Naive B cell (primary cell): Measurements from ENCODE around the gene STXBP4. TPM values are rescaled to one million over a fixed set of nuclear protein-coding genes. Genes with fewer than 3 reads are reported as not detected.

Experiments used
- ATAC-seq, 2 donors: fragments of 150-1000 bp; cut with Tn5 transposase; 2 replicates each; pipeline ENCODE4 v1.10.0; 2021; ENCODE audit warnings: low read depth in 2 of 2, mild to moderate bottlenecking in 2 of 2, moderate library complexity in 2 of 2
- DNase-seq: peaks from one replicate; pipeline ENCODE4 v3.0.0; 2022
- H3K27ac Mint-ChIP-seq, 6 donors: one replicate each; pipeline ENCODE4 v1.8.0; 2020 to 2022; ENCODE audit warnings: mild to moderate bottlenecking in 6 of 6, mixed read lengths in 6 of 6, moderate library complexity in 5 of 6, inconsistent platforms in 2 of 6
- H3K27me3 Mint-ChIP-seq, 3 donors: one replicate each; pipeline ENCODE4 v1.8.0; 2021 to 2022; ENCODE audit warnings: mixed read lengths in 3 of 3, mild to moderate bottlenecking in 1 of 3
- H3K36me3 Mint-ChIP-seq, 2 donors: one replicate each; pipeline ENCODE4 v1.8.0; 2020 to 2022; ENCODE audit warnings: mixed read lengths in 2 of 2, inconsistent platforms in 1 of 2, mild to moderate bottlenecking in 1 of 2
- H3K4me1 Mint-ChIP-seq, 3 donors: one replicate each; pipeline ENCODE4 v1.8.0; 2020 to 2022; ENCODE audit warnings: mixed read lengths in 3 of 3, inconsistent platforms in 1 of 3, mild to moderate bottlenecking in 1 of 3, moderate library complexity in 1 of 3
- H3K4me3 Mint-ChIP-seq, 8 donors: one replicate each; pipeline ENCODE4 v1.8.0; 2020 to 2022; ENCODE audit warnings: mild to moderate bottlenecking in 8 of 8, mixed read lengths in 8 of 8, moderate library complexity in 8 of 8, inconsistent platforms in 2 of 8
- H3K9me3 Mint-ChIP-seq, 7 donors: one replicate each; pipeline ENCODE4 v1.8.0; 2020 to 2022; ENCODE audit warnings: mixed read lengths in 7 of 7, mild to moderate bottlenecking in 5 of 7, inconsistent platforms in 2 of 7, moderate library complexity in 1 of 7
- polyA plus RNA-seq, 6 donors: library from polyadenylated mRNA; unstranded; fragments of 300-500 nt; fragmentation: Illumina TruSeq; gene quantifications; one replicate each; pipeline ENCODE4 v1.2.3, GENCODE V29; 2021; ENCODE audit warnings: low read depth in 6 of 6

The STXBP4 gene
- polyA plus RNA-seq, 6 donors from 2014 or later = 3.5 to 11.5 (median 5.7) TPM

DNA sequence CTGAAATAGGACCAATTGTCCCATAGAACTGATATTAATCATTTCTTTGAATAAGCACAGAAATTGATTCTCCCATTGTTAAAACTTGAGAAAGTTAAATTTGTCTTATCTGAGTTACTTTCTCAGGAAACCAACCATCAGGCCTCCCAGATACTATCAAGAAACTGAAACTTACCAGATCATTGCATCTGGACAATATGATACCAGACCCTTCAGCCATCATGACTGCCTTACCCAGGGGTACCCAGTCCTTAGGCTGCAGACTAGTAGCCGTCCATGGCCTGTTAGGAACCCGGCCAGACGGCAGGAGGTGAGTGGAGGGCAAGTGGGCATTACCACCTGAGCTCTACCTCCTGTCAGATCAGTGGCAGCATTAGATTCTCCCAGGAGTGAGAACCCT is 7.8 kb downstream of the STXBP4 start:
- ATAC-seq (no peak), DNase-seq (no peak)
- H3K36me3 Mint-ChIP-seq = no peaks in the 10 kb centered on the region
- no peaks in the 10 kb centered on the region for H3K4me1 Mint-ChIP-seq
- H3K27me3 Mint-ChIP-seq = no peaks in the 10 kb centered on the region
- H3K4me3 Mint-ChIP-seq = no peak overlapping the region
- H3K9me3 Mint-ChIP-seq = peaks cover 0 to 15% (median 2%) of the 10 kb centered on the region in 7 donors
- no peak overlapping the region for H3K27ac Mint-ChIP-seq

DNA sequence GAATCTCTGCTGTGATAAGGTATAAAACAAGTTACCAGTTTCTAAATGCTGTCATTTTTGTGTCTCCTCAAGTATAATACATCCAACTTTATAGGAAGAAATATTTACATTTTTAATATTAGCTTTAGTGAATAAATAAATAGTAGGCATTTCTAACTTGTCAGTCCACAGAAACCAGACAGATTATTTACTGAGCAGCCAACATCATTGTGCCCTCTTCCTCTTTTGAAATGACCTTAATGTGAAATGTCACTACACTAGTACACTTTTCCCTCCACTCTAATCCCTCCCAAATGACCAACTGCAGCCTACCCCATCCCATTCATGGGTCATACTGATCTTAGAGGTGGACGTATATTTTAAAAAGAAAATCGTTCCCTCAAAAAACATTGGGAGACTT is 9.2 kb downstream of the STXBP4 start:
- Mint-ChIP-seq H3K27me3 (no peaks in the 10 kb centered on the region), H3K27ac (no peak overlapping the region), H3K4me1 (no peaks in the 10 kb centered on the region), H3K4me3 (no peak overlapping the region), H3K9me3 (peaks cover 0 to 18% (median 2%) of the 10 kb centered on the region in 7 donors), H3K36me3 (no peaks in the 10 kb centered on the region)
- no peak for ATAC-seq
- no peak for DNase-seq

DNA sequence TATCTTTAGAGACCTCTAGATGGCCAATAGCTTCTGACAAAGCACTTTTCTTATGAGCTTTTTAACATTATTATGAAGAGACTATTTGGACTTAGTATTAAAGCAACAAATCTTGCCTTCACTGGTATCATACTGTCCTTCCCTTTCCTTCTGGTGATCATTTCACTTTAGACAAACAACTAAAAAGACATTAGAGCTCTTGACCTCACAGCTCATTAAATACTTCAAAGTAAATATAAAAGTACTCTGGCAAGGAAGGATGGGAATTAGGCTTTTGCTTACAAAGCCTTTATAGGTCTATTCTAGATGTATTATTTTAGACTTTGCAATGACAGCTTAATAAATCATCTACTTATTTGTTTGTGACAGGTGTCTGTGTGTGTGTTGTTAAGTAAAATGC is 11.1 kb downstream of the STXBP4 start:
- Mint-ChIP-seq H3K27me3 (no peaks in the 10 kb centered on the region), H3K4me3 (no peak overlapping the region), H3K27ac (no peak overlapping the region), H3K9me3 (peaks cover 0 to 18% (median 2%) of the 10 kb centered on the region in 7 donors), H3K36me3 (no peaks in the 10 kb centered on the region), H3K4me1 (no peaks in the 10 kb centered on the region)
- ATAC-seq = no peak
- DNase-seq = no peak

DNA sequence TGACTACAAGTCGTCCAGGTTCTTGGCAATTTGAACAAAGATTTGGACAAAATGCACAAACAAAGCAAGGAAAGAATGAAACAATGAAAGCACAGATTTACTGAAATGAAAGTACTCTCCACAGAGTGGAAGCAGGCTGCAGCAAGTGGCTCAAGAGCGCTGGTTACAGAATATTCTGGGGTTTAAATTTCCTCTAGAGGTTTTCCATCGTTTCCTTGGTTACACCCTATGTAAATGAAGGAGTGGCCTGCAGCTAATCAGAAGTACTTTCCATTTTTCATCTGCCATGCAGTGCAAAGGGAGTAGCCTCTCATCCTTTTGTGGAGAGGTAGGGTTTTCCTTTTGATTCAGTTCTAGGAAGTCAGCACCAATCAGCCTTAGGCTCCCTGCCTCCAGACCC is 11.8 kb downstream of the STXBP4 start:
- Mint-ChIP-seq H3K4me3 (no peak overlapping the region), H3K4me1 (no peaks in the 10 kb centered on the region), H3K9me3 (peaks cover 0 to 18% (median 2%) of the 10 kb centered on the region in 7 donors), H3K36me3 (no peaks in the 10 kb centered on the region), H3K27ac (no peak overlapping the region), H3K27me3 (no peaks in the 10 kb centered on the region)
- DNase-seq (no peak), ATAC-seq (no peak)

DNA sequence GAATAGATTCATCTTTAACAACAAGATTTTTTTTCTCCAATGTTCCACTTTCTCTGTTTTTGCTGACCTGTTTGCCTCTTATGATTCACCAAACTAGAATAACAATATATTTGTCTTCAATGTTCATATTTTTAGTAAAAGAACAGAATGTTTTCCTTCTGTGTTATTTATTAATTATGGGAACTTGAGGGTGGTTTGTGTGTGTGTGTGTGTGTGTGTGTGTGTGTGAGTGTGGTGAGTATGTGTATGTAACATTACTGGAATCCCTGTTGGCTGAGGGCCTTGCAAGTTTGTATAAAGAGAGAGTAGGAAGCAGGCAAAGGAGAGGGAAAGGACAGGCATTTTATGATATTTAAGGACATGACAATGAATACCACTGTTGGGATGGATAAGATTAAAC is 13.8 kb downstream of the STXBP4 start:
- ATAC-seq = no peak
- Mint-ChIP-seq H3K36me3 (no peaks in the 10 kb centered on the region), H3K27ac (peak overlapping the region in 2 of 6 donors; percentile 4 to 26), H3K4me1 (no peaks in the 10 kb centered on the region), H3K27me3 (no peaks in the 10 kb centered on the region), H3K4me3 (no peak overlapping the region), H3K9me3 (peaks cover 0 to 18% (median 2%) of the 10 kb centered on the region in 7 donors)
- DNase-seq = no peak

DNA sequence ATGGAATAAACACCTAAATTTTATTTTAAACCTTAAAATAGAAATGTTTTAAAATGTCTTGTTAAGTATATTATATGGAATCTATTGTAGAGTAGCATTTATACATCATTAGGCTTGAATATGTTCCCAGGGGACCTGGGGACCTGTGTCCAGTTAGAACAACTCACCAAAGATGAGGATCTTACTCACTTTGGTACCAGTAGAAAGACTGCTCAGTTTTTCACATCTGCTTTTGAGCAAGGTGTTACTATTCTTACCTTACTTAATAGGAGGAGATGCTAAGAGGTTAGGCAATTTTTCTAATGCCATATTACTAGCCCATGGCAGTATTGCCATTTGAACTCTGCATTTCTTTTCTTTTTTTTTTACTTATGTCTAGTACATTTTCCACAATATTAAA is 14.7 kb downstream of the STXBP4 start:
- Mint-ChIP-seq H3K9me3 (peaks cover 0 to 18% (median 2%) of the 10 kb centered on the region in 7 donors), H3K4me3 (no peak overlapping the region), H3K36me3 (no peaks in the 10 kb centered on the region), H3K27me3 (no peaks in the 10 kb centered on the region), H3K4me1 (no peaks in the 10 kb centered on the region), H3K27ac (no peak overlapping the region)
- ATAC-seq = no peak
- DNase-seq = no peak

DNA sequence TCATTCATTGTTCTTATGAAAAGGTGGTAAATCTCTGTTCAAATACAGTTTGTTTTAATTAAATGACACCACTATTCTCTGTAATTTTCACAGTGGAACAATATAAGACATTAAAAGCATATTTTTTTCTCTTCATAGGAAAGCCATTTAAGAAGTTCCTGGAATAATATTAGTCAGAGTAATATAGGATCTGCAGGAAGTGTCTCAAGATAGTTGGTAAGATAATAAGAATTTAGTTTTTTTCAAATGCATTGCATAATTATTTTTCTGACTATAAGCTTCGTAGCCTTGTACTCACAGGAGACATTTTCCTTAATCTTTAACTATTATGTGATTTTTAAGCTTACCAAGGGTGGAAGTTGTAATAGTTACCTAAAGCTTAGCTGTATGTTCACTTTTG is 16.9 kb downstream of the STXBP4 start:
- no peaks in the 10 kb centered on the region for H3K27me3 Mint-ChIP-seq
- peaks cover 0 to 11% (median 2%) of the 10 kb centered on the region in 7 donors for H3K9me3 Mint-ChIP-seq
- no peaks in the 10 kb centered on the region for H3K4me1 Mint-ChIP-seq
- no peak overlapping the region for H3K4me3 Mint-ChIP-seq
- no peaks in the 10 kb centered on the region for H3K36me3 Mint-ChIP-seq
- DNase-seq = no peak
- no peak for ATAC-seq
- H3K27ac Mint-ChIP-seq = no peak overlapping the region

DNA sequence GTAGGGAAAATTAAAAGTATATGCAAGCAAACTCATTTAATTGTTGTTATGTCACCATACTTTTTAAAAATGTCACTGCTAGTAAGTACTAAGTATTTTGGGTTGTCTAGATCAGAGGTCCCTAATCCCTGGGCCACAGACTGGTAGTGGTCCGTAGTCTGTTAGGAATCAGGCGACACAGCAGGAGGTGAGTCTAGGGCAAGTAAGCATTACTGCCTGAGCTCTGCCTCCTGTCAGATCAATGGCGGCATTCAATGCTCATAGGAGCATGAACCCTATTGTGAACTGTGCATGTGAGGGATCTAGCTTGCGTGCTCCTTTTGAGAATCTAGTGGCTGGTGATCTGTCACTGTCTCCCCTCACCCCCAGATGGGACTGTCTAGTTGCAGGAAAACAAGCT is 21.6 kb downstream of the STXBP4 start:
- ATAC-seq = no peak
- Mint-ChIP-seq H3K36me3 (no peaks in the 10 kb centered on the region), H3K4me1 (no peaks in the 10 kb centered on the region), H3K9me3 (no peaks in the 10 kb centered on the region), H3K27me3 (no peaks in the 10 kb centered on the region), H3K4me3 (no peak overlapping the region), H3K27ac (no peak overlapping the region)
- no peak for DNase-seq

DNA sequence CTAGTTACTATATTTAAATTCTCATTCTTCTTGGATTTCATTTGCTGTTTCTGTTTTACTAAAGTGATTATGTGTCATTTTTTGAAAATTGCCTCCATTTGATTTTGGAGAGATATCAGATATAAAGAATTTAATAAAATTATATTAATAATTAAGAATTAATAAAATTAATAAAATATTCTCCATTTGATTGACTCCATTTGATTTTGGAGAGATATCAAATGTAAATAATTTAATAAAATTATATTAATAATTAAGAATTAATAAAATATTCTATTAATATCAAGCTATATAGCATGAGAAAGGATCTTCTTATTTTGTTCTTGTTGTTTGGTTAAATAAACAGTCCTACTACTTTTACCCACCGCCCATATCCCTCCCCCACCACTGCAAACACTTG is 23.0 kb downstream of the STXBP4 start:
- ATAC-seq (no peak), DNase-seq (no peak)
- no peak overlapping the region for H3K4me3 Mint-ChIP-seq
- H3K27me3 Mint-ChIP-seq = no peaks in the 10 kb centered on the region
- H3K27ac Mint-ChIP-seq = no peak overlapping the region
- H3K4me1 Mint-ChIP-seq = no peaks in the 10 kb centered on the region
- H3K9me3 Mint-ChIP-seq = no peaks in the 10 kb centered on the region
- no peaks in the 10 kb centered on the region for H3K36me3 Mint-ChIP-seq

DNA sequence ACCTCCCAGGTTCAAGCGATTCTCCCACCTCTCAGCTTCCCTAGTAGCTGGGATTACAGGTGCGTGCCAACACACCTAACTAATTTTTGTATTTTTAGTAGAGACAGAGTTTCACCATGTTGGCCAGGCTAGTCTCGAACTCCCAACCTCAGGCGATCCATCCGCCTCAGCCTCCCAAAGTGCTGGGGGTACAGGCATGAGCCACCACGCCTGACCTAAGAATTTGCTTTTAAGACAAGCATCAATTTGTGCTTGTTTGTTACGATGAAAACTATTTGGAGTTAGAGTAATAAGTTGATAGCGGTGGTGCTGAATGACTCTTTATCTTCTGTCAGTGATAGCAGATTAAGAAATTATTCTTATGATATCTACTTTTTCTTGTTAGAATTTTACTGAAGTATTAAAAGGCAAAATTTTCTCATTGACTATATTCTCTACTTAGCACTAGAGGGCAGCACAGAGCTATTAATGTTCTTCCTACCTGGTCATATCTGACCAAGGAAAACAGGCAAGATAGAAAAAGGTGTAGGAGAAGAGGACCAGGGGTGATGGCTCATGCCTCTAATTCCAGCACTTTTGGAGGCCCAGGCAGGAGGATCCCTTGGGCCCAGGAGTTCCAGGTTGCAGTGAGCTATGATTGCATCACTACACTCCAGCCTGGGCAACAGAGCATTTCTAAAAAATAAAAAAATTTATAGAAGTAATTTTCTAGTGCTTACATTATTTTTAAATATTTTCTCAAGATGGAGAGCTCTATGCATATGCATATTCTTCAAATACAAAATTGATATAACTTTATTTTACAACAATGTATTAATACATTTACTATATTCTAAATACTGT is 24.5 kb downstream of the STXBP4 start:
- no peak overlapping the region for H3K4me3 Mint-ChIP-seq
- DNase-seq (peak; percentile 43), ATAC-seq (peak; percentile 38 to 49)
- H3K4me1 Mint-ChIP-seq = no peaks in the 10 kb centered on the region
- no peak overlapping the region for H3K27ac Mint-ChIP-seq
- H3K27me3 Mint-ChIP-seq = no peaks in the 10 kb centered on the region
- H3K36me3 Mint-ChIP-seq = no peaks in the 10 kb centered on the region
- no peaks in the 10 kb centered on the region for H3K9me3 Mint-ChIP-seq

DNA sequence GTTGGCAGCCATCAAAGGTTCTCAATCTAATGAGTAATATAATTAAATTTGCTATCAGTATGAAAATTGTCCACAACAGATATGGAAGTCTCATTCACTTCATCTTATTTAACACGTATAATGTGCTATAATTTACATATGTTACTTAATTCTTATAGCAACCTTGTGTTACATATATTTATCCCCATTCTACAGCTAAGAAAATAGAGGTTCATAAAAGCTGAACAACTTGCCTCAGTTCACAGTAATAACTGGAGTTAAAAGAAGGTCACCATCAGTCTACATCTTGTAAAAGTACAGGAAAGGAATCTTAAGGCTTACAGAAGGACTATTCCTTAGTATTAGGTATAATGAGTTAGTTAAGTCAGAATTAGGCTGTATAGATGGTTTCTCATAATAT is 27.9 kb downstream of the STXBP4 start:
- Mint-ChIP-seq H3K36me3 (no peaks in the 10 kb centered on the region), H3K4me1 (no peaks in the 10 kb centered on the region), H3K27me3 (no peaks in the 10 kb centered on the region), H3K4me3 (no peak overlapping the region), H3K27ac (no peak overlapping the region), H3K9me3 (no peaks in the 10 kb centered on the region)
- ATAC-seq (no peak), DNase-seq (no peak)

DNA sequence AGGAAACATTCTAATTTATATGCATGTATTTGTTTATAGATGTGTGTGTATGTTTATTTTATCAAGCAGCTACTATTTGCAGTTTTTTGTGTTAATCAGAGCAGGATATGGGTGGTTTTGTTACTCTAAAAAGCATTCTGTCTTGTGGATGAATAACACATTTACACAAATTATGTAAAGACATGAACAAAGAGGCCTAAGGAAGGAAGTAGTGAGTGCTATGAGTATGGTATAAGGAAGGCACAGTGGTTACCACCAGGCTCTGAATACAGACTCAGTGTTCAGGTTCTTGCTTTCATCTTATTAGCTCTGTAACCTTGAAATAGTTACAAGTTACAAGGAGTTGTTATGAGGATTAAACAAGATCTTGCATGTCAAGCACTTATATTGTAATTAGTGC is 33.9 kb downstream of the STXBP4 start:
- Mint-ChIP-seq H3K27me3 (no peaks in the 10 kb centered on the region), H3K4me3 (no peak overlapping the region), H3K36me3 (peaks cover 0 to 1% of the 10 kb centered on the region in 2 donors), H3K4me1 (no peaks in the 10 kb centered on the region), H3K9me3 (no peaks in the 10 kb centered on the region), H3K27ac (no peak overlapping the region)
- ATAC-seq = no peak
- no peak for DNase-seq

DNA sequence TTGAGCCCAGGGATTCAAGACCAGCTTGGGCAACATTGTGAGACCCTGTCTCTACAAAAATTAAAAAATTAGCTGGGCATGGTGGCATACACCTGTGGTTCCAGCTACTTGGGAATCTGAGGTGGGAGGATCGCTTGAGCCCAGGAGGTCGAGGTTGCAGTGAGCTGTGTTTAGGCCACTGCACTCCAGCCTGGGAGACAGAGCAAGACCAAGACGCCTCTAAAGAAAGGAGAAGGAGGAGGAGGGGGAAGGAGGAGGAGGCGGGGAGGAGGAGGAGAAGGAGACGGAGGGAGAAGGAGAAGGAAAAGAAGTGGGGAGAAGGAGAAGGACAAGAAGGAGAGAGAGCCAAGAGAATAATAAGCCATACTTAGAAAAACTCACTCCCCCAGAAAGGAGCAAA is 35.9 kb downstream of the STXBP4 start:
- ATAC-seq (no peak), DNase-seq (no peak)
- Mint-ChIP-seq H3K4me1 (no peaks in the 10 kb centered on the region), H3K36me3 (peaks cover 0 to 8% of the 10 kb centered on the region in 2 donors), H3K9me3 (no peaks in the 10 kb centered on the region), H3K27me3 (no peaks in the 10 kb centered on the region), H3K4me3 (no peak overlapping the region), H3K27ac (no peak overlapping the region)

DNA sequence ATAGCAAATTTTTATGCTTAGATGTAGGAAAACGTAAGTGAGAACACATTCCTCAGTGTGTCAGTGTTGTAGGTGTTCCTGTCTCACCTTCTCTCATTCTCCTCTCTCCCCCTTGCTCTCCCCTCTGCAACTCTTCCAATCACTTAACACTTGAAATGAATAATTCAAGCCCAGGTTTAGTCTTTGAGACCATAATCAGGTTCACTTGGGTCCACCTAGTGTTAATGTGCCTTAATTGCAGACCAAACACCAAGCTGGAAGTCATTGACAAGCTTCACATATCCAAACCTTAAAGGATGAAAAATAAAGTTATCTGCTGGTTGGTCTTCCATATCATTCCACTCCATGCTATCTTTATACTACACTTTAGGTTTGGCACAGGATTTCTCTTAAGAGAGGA is 37.0 kb downstream of the STXBP4 start:
- Mint-ChIP-seq H3K27me3 (no peaks in the 10 kb centered on the region), H3K9me3 (no peaks in the 10 kb centered on the region), H3K27ac (no peak overlapping the region), H3K4me1 (no peaks in the 10 kb centered on the region), H3K36me3 (peaks cover 0 to 8% of the 10 kb centered on the region in 2 donors), H3K4me3 (no peak overlapping the region)
- ATAC-seq (no peak), DNase-seq (no peak)

DNA sequence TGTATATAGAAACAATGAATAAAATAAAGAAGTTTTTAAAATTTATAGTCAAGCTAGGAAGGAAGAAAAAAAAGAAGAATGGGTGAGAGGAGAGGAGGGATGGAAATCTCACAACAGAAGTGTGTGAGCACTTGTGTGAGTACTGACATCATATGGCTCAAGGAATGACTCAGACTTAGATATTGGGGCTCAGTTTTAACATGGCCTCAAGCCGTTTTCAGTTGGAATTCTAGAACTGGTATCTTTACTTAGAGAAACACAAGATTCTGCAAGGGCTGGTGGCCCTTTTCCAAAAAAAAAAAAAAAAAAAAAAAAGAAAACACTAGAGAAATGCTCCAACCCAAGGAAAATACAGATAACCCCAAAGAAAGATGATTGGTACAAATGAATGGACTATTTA is 55.1 kb downstream of the STXBP4 start:
- H3K9me3 Mint-ChIP-seq = no peaks in the 10 kb centered on the region
- H3K27me3 Mint-ChIP-seq = no peaks in the 10 kb centered on the region
- no peaks in the 10 kb centered on the region for H3K4me1 Mint-ChIP-seq
- ATAC-seq (no peak), DNase-seq (no peak)
- no peak overlapping the region for H3K4me3 Mint-ChIP-seq
- peaks cover 7 to 8% of the 10 kb centered on the region in 2 donors for H3K36me3 Mint-ChIP-seq
- no peak overlapping the region for H3K27ac Mint-ChIP-seq
